Astrocyte of the spinal cord (primary cell): Measurements from ENCODE around the gene PGM5.

Source experiments
- DNase-seq: peaks from one replicate; pipeline ENCODE4 v3.0.0; 2011; ENCODE audit warnings: low read depth, low spot score
- H3K4me3 ChIP-seq: 2 replicates; pipeline ENCODE4 v1.5.1; 2011; ENCODE audit warnings: low read depth, mild to moderate bottlenecking, low read length, moderate library complexity
- in situ Hi-C: cut with HindIII; loops from 2 replicates; pipeline ENCODE4 v1.10.0; 2017; ENCODE audit warnings: low sequenced_read_pairs
- TF ChIP-seq, protein P1 (sequence below): IDR thresholded peaks from 2 replicates; pipeline ENCODE4 v1.5.1; 2012; ENCODE audit warnings: low read depth, mild to moderate bottlenecking, low read length, inconsistent platforms

The PGM5 gene

GRCh38 chr9:68447611-68448010 is 91.2 kb downstream of the PGM5 start:
- no peak overlapping the region for H3K4me3 ChIP-seq
- in situ Hi-C loops, result no loop called here
- TF ChIP-seq, protein P1, sequence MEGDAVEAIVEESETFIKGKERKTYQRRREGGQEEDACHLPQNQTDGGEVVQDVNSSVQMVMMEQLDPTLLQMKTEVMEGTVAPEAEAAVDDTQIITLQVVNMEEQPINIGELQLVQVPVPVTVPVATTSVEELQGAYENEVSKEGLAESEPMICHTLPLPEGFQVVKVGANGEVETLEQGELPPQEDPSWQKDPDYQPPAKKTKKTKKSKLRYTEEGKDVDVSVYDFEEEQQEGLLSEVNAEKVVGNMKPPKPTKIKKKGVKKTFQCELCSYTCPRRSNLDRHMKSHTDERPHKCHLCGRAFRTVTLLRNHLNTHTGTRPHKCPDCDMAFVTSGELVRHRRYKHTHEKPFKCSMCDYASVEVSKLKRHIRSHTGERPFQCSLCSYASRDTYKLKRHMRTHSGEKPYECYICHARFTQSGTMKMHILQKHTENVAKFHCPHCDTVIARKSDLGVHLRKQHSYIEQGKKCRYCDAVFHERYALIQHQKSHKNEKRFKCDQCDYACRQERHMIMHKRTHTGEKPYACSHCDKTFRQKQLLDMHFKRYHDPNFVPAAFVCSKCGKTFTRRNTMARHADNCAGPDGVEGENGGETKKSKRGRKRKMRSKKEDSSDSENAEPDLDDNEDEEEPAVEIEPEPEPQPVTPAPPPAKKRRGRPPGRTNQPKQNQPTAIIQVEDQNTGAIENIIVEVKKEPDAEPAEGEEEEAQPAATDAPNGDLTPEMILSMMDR, result no peak
- no peak for DNase-seq

DNA sequence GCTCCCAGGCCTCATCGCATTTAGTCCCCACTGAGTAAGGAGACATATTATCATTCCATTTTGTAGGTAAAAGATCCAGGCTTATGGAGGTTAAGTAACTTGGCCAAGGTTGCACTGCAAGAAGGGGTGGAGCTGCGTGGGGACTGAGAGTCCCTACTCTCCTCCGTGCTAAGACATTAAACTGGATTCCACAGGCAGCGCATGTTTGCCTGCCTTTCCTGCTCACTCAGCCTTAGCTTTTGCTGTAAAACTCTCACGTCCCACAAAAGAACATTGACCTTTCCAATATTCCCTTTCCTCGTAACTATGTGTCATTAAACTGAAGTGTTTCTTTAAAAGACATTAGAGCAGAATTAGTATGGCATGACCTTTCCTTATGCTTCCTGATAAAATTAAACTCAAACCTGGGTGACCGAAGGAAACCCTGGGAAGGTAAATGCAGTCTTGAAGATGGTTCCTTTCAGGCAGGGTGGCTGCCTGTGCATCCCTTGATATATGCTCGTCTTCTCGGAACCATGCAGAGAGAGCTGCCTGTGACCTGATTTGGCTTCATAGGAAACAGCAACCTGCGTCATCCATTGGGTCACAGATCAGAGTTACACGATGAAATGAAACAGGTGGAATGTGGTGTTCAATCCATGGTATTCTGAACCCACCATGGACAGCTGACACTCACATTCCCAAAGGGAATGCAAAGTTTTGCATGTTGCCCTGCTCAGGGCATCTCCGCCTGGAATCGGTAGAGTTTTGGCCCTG is 98.3 kb downstream of the PGM5 start:
- in situ Hi-C loops, result no loop called here
- TF ChIP-seq, protein P1, result no peak
- no peak overlapping the region for H3K4me3 ChIP-seq
- DNase-seq, result no peak

- TF ChIP-seq, protein P1, result no peak
- H3K4me3 ChIP-seq, result no peak overlapping the region
- in situ Hi-C loops, result no loop called here
- DNase-seq, result no peak
Measured at GRCh38 chr9:68455451-68455850, 99.0 kb downstream of the PGM5 start.

DNA sequence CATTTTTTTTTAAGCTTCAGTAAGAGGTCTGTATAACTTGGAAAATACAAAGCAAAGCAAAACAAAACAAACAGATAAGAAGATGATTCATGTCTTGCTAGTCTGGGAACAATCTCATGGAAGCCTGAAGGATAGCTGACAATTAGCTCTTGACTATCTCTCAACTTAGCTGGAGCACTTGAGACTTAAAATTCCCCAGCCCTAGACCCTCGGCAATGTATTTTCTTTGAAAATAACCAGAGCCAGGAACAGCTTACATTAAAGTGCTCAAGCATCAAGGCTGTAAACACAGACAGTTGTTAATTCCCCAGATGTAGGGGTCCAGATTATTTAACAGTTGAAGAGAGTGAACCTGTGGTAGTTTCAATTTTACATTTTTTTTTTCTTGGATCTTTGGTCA is 101.4 kb downstream of the PGM5 start:
- no peak overlapping the region for H3K4me3 ChIP-seq
- no peak for DNase-seq
- TF ChIP-seq, protein P1, result no peak
- in situ Hi-C loops, result no loop called here

DNA sequence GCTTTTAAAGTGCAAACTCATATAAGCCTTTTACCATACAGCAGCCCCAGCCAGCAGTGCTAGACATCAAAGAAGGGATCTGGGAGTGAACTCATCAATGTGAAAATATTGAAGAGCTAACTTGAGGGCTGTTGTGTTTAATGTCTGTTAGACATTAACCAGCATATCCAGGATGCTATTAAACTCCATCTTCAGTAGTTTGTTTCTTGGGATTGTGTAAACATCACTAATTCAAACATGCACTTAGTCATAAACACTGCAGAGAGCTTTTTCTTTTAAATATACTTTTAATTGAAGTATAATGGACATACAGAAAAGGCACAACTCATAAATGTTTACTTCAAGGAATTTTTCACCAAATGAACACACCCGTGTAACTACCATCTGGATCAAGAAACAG is 102.5 kb downstream of the PGM5 start:
- TF ChIP-seq, protein P1, result no peak
- no peak for DNase-seq
- in situ Hi-C loops, result no loop called here
- H3K4me3 ChIP-seq, result no peak overlapping the region

- in situ Hi-C loops, result no loop called here
- TF ChIP-seq, protein P1, result no peak
- no peak for DNase-seq
- H3K4me3 ChIP-seq, result no peak overlapping the region
Measured at GRCh38 chr9:68462105-68462775, 105.8 kb downstream of the PGM5 start.
